ENCODE measurements around the gene PDZD2. TPM values are rescaled to one million over a fixed set of nuclear protein-coding genes. Genes with fewer than 3 reads are reported as not detected.

PDZD2 gene
- total and polyA plus RNA-seq, 4 experiments from 2014 or later: 0.07 to 1.1 (median 0.68) TPM

DNA sequence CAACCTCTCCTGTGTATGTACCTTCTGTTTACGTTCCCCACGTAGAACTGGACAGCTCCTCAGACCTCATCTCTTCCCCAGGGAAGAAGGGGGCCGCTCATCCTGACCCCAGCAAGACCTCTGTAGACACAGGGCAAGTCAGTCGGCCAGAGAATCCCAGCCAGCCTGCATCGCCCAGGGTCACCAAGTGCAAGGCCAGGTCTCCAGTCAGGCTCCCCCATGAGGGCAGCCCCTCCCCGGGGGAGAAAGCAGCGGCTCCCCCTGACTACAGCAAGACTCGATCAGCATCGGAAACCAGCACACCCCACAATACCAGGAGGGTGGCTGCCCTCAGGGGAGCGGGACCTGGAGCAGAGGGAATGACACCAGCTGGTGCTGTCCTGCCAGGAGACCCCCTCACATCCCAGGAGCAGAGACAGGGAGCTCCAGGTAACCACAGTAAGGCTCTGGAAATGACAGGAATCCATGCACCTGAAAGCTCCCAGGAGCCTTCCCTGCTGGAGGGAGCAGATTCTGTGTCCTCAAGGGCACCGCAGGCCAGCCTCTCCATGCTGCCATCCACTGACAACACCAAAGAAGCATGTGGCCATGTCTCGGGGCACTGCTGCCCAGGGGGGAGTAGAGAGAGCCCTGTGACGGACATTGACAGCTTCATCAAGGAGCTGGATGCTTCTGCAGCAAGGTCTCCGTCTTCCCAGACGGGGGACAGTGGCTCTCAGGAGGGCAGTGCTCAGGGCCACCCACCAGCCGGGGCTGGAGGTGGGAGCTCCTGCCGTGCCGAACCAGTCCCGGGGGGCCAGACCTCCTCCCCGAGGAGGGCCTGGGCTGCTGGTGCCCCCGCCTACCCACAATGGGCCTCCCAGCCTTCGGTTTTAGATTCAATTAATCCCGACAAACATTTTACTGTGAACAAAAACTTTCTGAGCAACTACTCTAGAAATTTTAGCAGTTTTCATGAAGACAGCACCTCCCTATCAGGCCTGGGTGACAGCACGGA, 448.5 kb downstream of the PDZD2 start:
- Mint-ChIP-seq H3K27me3 (no peaks in the 10 kb centered on the region), H3K36me3 (no peaks in the 10 kb centered on the region), H3K4me3 (no peak overlapping the region), H3K4me1 (no peaks in the 10 kb centered on the region), H3K9me3 (no peaks in the 10 kb centered on the region), H3K27ac (no peak overlapping the region)
- POLR2A ChIA-PET (ENCODE audit: partially characterized antibody): no interaction called here
- intact Hi-C loops (cut with micrococcal nuclease): no loop called here
- CTCF ChIA-PET (ENCODE audit: partially characterized antibody): interaction anchor here (0.8 to 1.2 kb wide), 2 partner anchors 11 to 496 kb away, joined by 3 to 8 read pairs; no protein-coding TSS in a partner anchor
- Histone ChIP-seq H3K4me1 (ENCODE audit: insufficient read depth, low read length) (no peaks in the 10 kb centered on the region), H3K4me3 (ENCODE audit: low read length in 2 of 2) (no peak overlapping the region), H3K9me3 (ENCODE audit: control insufficient read depth in 1 of 2, low read length in 2 of 2) (no peaks in the 10 kb centered on the region), H3K27me3 (ENCODE audit: insufficient read depth, low read length) (no peaks in the 10 kb centered on the region), H3K27ac (ENCODE audit: low read depth, low read length) (no peak overlapping the region), H3K36me3 (ENCODE audit: insufficient read depth, low read length) (no peaks in the 10 kb centered on the region)
- no peak for DNase-seq

DNA sequence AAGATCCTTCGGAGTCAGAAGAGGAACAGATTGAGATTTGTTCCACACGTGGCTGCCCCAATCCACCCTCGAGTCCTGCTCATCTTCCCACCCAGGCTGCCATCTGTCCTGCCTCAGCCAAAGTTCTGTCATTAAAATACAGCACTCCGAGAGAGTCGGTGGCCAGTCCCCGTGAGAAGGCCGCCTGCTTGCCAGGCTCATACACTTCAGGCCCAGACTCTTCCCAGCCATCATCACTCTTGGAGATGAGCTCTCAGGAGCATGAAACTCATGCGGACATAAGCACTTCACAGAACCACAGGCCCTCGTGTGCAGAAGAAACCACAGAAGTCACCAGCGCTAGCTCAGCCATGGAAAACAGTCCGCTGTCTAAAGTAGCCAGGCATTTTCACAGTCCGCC, 449.3 kb downstream of the PDZD2 start:
- Mint-ChIP-seq H3K9me3 (no peaks in the 10 kb centered on the region), H3K4me3 (no peak overlapping the region), H3K4me1 (peaks cover 2 to 3% (median 3%) of the 10 kb centered on the region in 4 donors), H3K27me3 (no peaks in the 10 kb centered on the region), H3K36me3 (no peaks in the 10 kb centered on the region), H3K27ac (no peak overlapping the region)
- intact Hi-C loops (cut with micrococcal nuclease): no loop called here
- no peak for DNase-seq
- H3K4me3 ChIP-seq (ENCODE audit: low read length in 2 of 2): no peak overlapping the region
- H3K27me3 ChIP-seq (ENCODE audit: insufficient read depth, low read length): no peaks in the 10 kb centered on the region
- no peaks in the 10 kb centered on the region for H3K9me3 ChIP-seq (ENCODE audit: control insufficient read depth in 1 of 2, low read length in 2 of 2)
- ChIA-PET CTCF (ENCODE audit: partially characterized antibody) (interaction anchor here (0.8 kb wide), 1 partner anchor 497 kb away, joined by 3 read pairs; no protein-coding TSS in a partner anchor), POLR2A (ENCODE audit: partially characterized antibody) (no interaction called here)
- no peak overlapping the region for H3K27ac ChIP-seq (ENCODE audit: low read depth, low read length)
- H3K4me1 ChIP-seq (ENCODE audit: insufficient read depth, low read length): no peaks in the 10 kb centered on the region
- no peaks in the 10 kb centered on the region for H3K36me3 ChIP-seq (ENCODE audit: insufficient read depth, low read length)

DNA sequence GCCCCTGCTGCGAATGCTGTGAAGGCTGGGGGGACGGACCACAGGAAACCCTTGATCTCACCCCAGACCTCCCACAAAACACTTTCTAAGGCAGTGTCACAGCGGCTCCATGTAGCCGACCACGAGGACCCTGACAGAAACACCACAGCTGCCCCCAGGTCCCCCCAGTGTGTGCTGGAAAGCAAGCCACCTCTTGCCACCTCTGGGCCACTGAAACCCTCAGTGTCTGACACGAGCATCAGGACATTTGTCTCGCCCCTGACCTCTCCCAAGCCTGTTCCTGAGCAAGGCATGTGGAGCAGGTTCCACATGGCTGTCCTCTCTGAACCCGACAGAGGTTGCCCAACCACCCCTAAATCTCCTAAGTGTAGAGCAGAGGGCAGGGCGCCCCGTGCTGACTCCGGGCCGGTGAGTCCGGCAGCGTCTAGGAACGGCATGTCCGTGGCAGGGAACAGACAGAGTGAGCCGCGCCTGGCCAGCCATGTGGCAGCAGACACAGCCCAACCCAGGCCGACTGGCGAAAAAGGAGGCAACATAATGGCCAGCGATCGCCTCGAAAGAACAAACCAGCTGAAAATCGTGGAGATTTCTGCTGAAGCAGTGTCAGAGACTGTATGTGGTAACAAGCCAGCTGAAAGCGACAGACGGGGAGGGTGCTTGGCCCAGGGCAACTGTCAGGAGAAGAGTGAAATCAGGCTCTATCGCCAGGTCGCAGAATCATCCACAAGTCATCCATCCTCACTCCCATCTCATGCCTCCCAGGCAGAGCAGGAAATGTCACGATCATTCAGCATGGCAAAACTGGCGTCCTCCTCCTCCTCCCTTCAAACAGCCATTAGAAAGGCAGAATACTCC, 450.4 kb downstream of the PDZD2 start:
- Mint-ChIP-seq H3K27me3 (no peaks in the 10 kb centered on the region), H3K4me3 (no peak overlapping the region), H3K9me3 (no peaks in the 10 kb centered on the region), H3K36me3 (no peaks in the 10 kb centered on the region), H3K27ac (peak overlapping the region in 1 of 7 donors; percentile 18), H3K4me1 (peaks cover 3 to 6% (median 4%) of the 10 kb centered on the region in 4 donors)
- no peak overlapping the region for H3K4me3 ChIP-seq (ENCODE audit: low read length in 2 of 2)
- intact Hi-C loops (cut with micrococcal nuclease): no loop called here
- ChIA-PET POLR2A (ENCODE audit: partially characterized antibody) (no interaction called here), CTCF (ENCODE audit: partially characterized antibody) (no interaction called here)
- H3K36me3 ChIP-seq (ENCODE audit: insufficient read depth, low read length): no peaks in the 10 kb centered on the region
- H3K27me3 ChIP-seq (ENCODE audit: insufficient read depth, low read length): no peaks in the 10 kb centered on the region
- H3K9me3 ChIP-seq (ENCODE audit: control insufficient read depth in 1 of 2, low read length in 2 of 2): no peaks in the 10 kb centered on the region
- no peak for DNase-seq
- no peak overlapping the region for H3K27ac ChIP-seq (ENCODE audit: low read depth, low read length)
- no peaks in the 10 kb centered on the region for H3K4me1 ChIP-seq (ENCODE audit: insufficient read depth, low read length)

DNA sequence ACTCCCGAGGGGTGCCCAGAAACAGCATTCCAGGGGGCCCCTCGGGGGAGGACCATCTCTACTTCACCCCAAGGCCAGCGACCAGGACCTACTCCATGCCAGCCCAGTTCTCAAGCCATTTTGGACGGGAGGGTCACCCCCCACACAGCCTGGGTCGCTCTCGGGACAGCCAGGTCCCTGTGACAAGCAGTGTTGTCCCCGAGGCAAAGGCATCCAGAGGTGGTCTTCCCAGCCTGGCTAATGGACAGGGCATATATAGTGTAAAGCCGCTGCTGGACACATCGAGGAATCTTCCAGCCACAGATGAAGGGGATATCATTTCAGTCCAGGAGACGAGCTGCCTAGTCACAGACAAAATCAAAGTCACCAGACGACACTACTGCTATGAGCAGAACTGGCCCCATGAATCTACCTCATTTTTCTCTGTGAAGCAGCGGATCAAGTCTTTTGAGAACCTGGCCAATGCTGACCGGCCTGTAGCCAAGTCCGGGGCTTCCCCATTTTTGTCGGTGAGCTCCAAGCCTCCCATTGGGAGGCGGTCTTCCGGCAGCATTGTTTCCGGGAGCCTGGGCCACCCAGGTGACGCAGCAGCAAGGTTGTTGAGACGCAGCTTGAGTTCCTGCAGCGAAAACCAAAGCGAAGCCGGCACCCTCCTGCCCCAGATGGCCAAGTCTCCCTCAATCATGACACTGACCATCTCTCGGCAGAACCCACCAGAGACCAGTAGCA, 451.3 kb downstream of the PDZD2 start:
- H3K4me3 ChIP-seq (ENCODE audit: low read length in 2 of 2): no peak overlapping the region
- CTCF ChIA-PET (ENCODE audit: partially characterized antibody): no interaction called here
- intact Hi-C loops (cut with micrococcal nuclease): loop anchor here (5.0 kb wide), 1 partner anchor 558 kb away; the partner anchor contains the start of genes C5orf22 and DROSHA
- H3K27ac ChIP-seq (ENCODE audit: low read depth, low read length): no peak overlapping the region
- Mint-ChIP-seq H3K4me3 (no peak overlapping the region), H3K36me3 (no peaks in the 10 kb centered on the region), H3K4me1 (peaks cover 3 to 6% (median 4%) of the 10 kb centered on the region in 4 donors), H3K27ac (no peak overlapping the region), H3K9me3 (no peaks in the 10 kb centered on the region), H3K27me3 (no peaks in the 10 kb centered on the region)
- DNase-seq: no peak
- POLR2A ChIA-PET (ENCODE audit: partially characterized antibody): no interaction called here
- no peaks in the 10 kb centered on the region for H3K27me3 ChIP-seq (ENCODE audit: insufficient read depth, low read length)
- H3K9me3 ChIP-seq (ENCODE audit: control insufficient read depth in 1 of 2, low read length in 2 of 2): no peaks in the 10 kb centered on the region
- no peaks in the 10 kb centered on the region for H3K36me3 ChIP-seq (ENCODE audit: insufficient read depth, low read length)
- H3K4me1 ChIP-seq (ENCODE audit: insufficient read depth, low read length): no peaks in the 10 kb centered on the region

DNA sequence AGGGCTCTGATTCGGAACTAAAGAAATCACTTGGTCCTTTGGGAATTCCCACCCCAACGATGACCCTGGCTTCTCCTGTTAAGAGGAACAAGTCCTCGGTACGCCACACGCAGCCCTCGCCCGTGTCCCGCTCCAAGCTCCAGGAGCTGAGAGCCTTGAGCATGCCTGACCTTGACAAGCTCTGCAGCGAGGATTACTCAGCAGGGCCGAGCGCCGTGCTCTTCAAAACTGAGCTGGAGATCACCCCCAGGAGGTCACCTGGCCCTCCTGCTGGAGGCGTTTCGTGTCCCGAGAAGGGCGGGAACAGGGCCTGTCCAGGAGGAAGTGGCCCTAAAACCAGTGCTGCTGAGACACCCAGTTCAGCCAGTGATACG, 451.8 kb downstream of the PDZD2 start:
- no peaks in the 10 kb centered on the region for H3K9me3 Mint-ChIP-seq
- H3K4me1 Mint-ChIP-seq: peaks cover 3 to 6% (median 4%) of the 10 kb centered on the region in 4 donors
- POLR2A ChIA-PET (ENCODE audit: partially characterized antibody): no interaction called here
- intact Hi-C loops (cut with micrococcal nuclease): loop anchor here (5.0 kb wide), 1 partner anchor 558 kb away; the partner anchor contains the start of genes C5orf22 and DROSHA
- CTCF ChIA-PET (ENCODE audit: partially characterized antibody): no interaction called here
- no peaks in the 10 kb centered on the region for H3K36me3 Mint-ChIP-seq
- H3K27ac Mint-ChIP-seq: no peak overlapping the region
- no peaks in the 10 kb centered on the region for H3K27me3 Mint-ChIP-seq
- Histone ChIP-seq H3K36me3 (ENCODE audit: insufficient read depth, low read length) (no peaks in the 10 kb centered on the region), H3K9me3 (ENCODE audit: control insufficient read depth in 1 of 2, low read length in 2 of 2) (no peaks in the 10 kb centered on the region), H3K27ac (ENCODE audit: low read depth, low read length) (no peak overlapping the region), H3K4me3 (ENCODE audit: low read length in 2 of 2) (no peak overlapping the region), H3K27me3 (ENCODE audit: insufficient read depth, low read length) (no peaks in the 10 kb centered on the region), H3K4me1 (ENCODE audit: insufficient read depth, low read length) (no peaks in the 10 kb centered on the region)
- no peak overlapping the region for H3K4me3 Mint-ChIP-seq
- DNase-seq: no peak

DNA sequence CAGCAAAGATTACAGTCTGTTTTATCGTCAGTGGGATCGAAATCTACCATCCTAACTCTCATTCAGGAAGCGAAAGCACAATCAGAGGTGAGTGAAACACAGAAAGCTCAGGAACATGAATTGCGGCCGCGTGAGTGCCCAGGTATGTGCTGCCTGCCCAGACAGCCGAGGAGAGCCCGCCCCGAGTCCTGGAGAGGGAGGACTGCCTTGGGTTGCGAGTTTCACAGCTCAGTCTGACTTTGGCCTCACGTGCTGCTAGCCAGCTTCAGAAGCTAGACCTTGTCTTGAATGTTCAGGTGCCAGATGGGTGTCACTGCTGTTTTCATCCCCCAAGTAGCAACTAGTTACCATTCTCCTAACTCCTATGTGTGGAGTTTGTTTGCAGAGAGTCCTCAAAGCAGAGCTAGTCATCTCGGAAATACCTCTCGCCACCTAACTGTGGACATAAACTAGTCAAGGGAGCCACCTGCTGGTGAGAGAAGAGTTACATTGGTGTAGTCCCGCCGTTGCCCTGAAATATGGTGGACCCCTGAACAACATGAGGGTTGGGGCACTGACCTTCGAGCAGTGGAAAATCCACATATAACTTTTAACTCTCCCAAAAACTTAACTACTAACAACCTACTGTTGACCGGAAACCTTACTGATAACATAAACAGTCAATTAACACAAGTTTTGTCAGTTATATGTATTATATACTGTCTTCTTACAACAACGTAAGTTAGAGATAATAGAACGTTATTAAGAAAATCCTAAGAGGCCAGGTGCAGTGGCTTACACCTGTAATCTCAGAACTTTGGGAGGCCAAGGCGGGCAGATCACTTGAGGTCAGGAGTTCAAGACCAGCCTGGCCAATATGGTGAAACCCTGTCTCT, 454.2 kb downstream of the PDZD2 start:
- peak overlapping the region in 1 of 7 donors; percentile 11 for H3K27ac Mint-ChIP-seq
- POLR2A ChIA-PET (ENCODE audit: partially characterized antibody): interaction anchor here (1.1 kb wide), 1 partner anchor 81 kb away, joined by 4 read pairs; the partner anchor contains the start of gene GOLPH3

More for the DNA sequence above, 454.2 kb downstream of the PDZD2 start:
- Mint-ChIP-seq H3K36me3 (peaks cover 0 to 5% of the 10 kb centered on the region in 2 donors), H3K9me3 (no peaks in the 10 kb centered on the region), H3K4me3 (no peak overlapping the region), H3K4me1 (peaks cover 3 to 6% (median 5%) of the 10 kb centered on the region in 4 donors), H3K27me3 (no peaks in the 10 kb centered on the region)
- Histone ChIP-seq H3K27ac (ENCODE audit: low read depth, low read length) (no peak overlapping the region), H3K4me3 (ENCODE audit: low read length in 2 of 2) (no peak overlapping the region), H3K4me1 (ENCODE audit: insufficient read depth, low read length) (no peaks in the 10 kb centered on the region), H3K27me3 (ENCODE audit: insufficient read depth, low read length) (no peaks in the 10 kb centered on the region), H3K9me3 (ENCODE audit: control insufficient read depth in 1 of 2, low read length in 2 of 2) (no peaks in the 10 kb centered on the region), H3K36me3 (ENCODE audit: insufficient read depth, low read length) (no peaks in the 10 kb centered on the region)
- intact Hi-C loops (cut with micrococcal nuclease): loop anchor here (5.0 kb wide), 1 partner anchor 561 kb away; the partner anchor contains the start of genes C5orf22 and DROSHA
- CTCF ChIA-PET (ENCODE audit: partially characterized antibody): interaction anchor here (0.6 to 1.7 kb wide), 26 partner anchors 9 to 587 kb away, joined by 3 to 15 read pairs (median 3); partner anchors contain the start of gene PDZD2
- DNase-seq: peak; percentile 45 to 64 (median 51)
